B cell (primary cell): Measurements from ENCODE around the gene FBRS. TPM values are rescaled to one million over a fixed set of nuclear protein-coding genes. Genes with fewer than 3 reads are reported as not detected.

Experiments
- ATAC-seq: fragments of 200-7000 bp; cut with Tn5 transposase; one replicate; pipeline ENCODE4 v1.10.0; 2021; ENCODE audit warnings: low read depth, mild to moderate bottlenecking, moderate number of reproducible peaks, moderate library complexity
- CTCF ChIA-PET: fragments of 350-600 bp; sonication (Branson Sonifier 250); formaldehyde crosslinking; loops from one replicate; lab custom pipeline; 2021; ENCODE audit warnings: antibody characterized with exemption, inconsistent platforms; lab: Charles Lee
- POLR2A ChIA-PET: fragments of 350-600 bp; sonication (Branson Sonifier 250); formaldehyde crosslinking; loops from one replicate; lab custom pipeline; 2021; ENCODE audit warnings: antibody characterized with exemption; lab: Charles Lee
- DNase-seq: peaks from one replicate; pipeline ENCODE4 v3.0.0; 2013
- H2AFZ ChIP-seq: 2 replicates; pipeline ENCODE4 v1.6.1; 2012; ENCODE audit warnings: mild to moderate bottlenecking, low read depth, low read length; ENCODE audit not compliant: insufficient read depth, poor library complexity, severe bottlenecking
- H3K27ac ChIP-seq, 2 donors: 1 replicate in 1 of 2; 2 replicates in 1 of 2; pipeline ENCODE4 v1.5.1; 2012 to 2013; ENCODE audit warnings: low read length in 2 of 2, mild to moderate bottlenecking in 2 of 2, moderate library complexity in 1 of 2
- H3K27me3 ChIP-seq, 4 experiments: fragments of 200-600 bp in 1 of 4; sonication (generic) in 1 of 4; replicated peaks in 1 of 4; 1 replicate in 2 of 4; 2 replicates in 2 of 4; pipeline versions ENCODE4 v1.6.1 to v1.7.0; 2013 to 2016; ENCODE audit warnings: low read length in 3 of 4, mild to moderate bottlenecking in 2 of 4, mixed read lengths in 1 of 4, moderate library complexity in 1 of 4; ENCODE audit not compliant: insufficient read depth in 4 of 4, control insufficient read depth in 3 of 4; ENCODE audit errors: control extremely low read depth in 1 of 4
- H3K36me3 ChIP-seq, 2 experiments: replicated peaks in 1 of 2; 1 replicate in 1 of 2; 2 replicates in 1 of 2; pipeline versions ENCODE4 v1.6.1 to v1.7.1; 2013; ENCODE audit warnings: low read length in 1 of 2; ENCODE audit not compliant: insufficient read depth in 2 of 2, control insufficient read depth in 1 of 2; ENCODE audit errors: control extremely low read depth in 1 of 2, extremely low read depth in 1 of 2
- H3K4me1 ChIP-seq, 2 donors: fragments of 200-600 bp in 1 of 2; sonication (generic) in 1 of 2; 1 replicate in 1 of 2; 2 replicates in 1 of 2; pipeline versions ENCODE4 v1.5.1 to v1.6.1; 2013 to 2017; ENCODE audit warnings: low read length in 2 of 2; ENCODE audit not compliant: control insufficient read depth in 2 of 2, insufficient read depth in 2 of 2
- H3K4me2 ChIP-seq: replicated peaks from 2 replicates; pipeline ENCODE3; 2012; ENCODE audit warnings: mild to moderate bottlenecking, low read depth, low read length; ENCODE audit not compliant: poor library complexity, severe bottlenecking
- H3K4me3 ChIP-seq, 5 experiments: fragments of 200-600 bp in 1 of 5; sonication (generic) in 1 of 5; 1 replicate in 3 of 5; 2 replicates in 2 of 5; pipeline versions ENCODE4 v1.5.1 to v1.7.0; 2011 to 2016; ENCODE audit warnings: low read length in 4 of 5, mild to moderate bottlenecking in 4 of 5, low read depth in 2 of 5, control low read depth in 1 of 5, moderate library complexity in 1 of 5; ENCODE audit not compliant: insufficient read depth in 1 of 5; ENCODE audit errors: control extremely low read depth in 1 of 5, extremely low read depth in 1 of 5
- H3K79me2 ChIP-seq: fragments of 200-600 bp; sonication (generic); one replicate; pipeline ENCODE4 v1.6.0; 2016; ENCODE audit warnings: low read length; ENCODE audit not compliant: control insufficient read depth, insufficient read depth
- H3K9ac ChIP-seq: fragments of 200-600 bp; sonication (generic); 2 replicates; pipeline ENCODE4 v1.6.1; 2017; ENCODE audit warnings: mild to moderate bottlenecking, low read length, moderate library complexity
- H3K9me3 ChIP-seq, 3 donors: one replicate each; pipeline versions ENCODE4 v1.6.1 to v1.7.1; 2013; ENCODE audit warnings: low read length in 2 of 3; ENCODE audit not compliant: control insufficient read depth in 2 of 3, insufficient read depth in 1 of 3; ENCODE audit errors: control extremely low read depth in 1 of 3
- H4K20me1 ChIP-seq: 2 replicates; pipeline ENCODE4 v1.6.0; 2012; ENCODE audit warnings: mild to moderate bottlenecking, low read length; ENCODE audit not compliant: insufficient read depth, control insufficient read depth, poor library complexity, severe bottlenecking
- H3K27ac Mint-ChIP-seq: one replicate; pipeline ENCODE4 v1.8.0; 2021; ENCODE audit warnings: mixed read lengths
- H3K27me3 Mint-ChIP-seq: one replicate; pipeline ENCODE4 v1.8.0; 2021; ENCODE audit warnings: mixed read lengths
- H3K4me1 Mint-ChIP-seq: one replicate; pipeline ENCODE4 v1.8.0; 2021; ENCODE audit warnings: mixed read lengths
- H3K4me3 Mint-ChIP-seq: one replicate; pipeline ENCODE4 v1.8.0; 2021; ENCODE audit warnings: mixed read lengths
- H3K9me3 Mint-ChIP-seq: one replicate; pipeline ENCODE4 v1.8.0; 2022; ENCODE audit warnings: mixed read lengths; ENCODE audit not compliant: insufficient read depth
- CTCF ChIP-seq: fragments of 200-600 bp; IDR thresholded peaks from one replicate; pipeline ENCODE4 v1.8.0; 2022; ENCODE audit warnings: antibody characterized with exemption, mild to moderate bottlenecking
- EZH2 ChIP-seq: IDR thresholded peaks from 2 replicates; pipeline ENCODE4 v1.6.1; 2012; ENCODE audit warnings: borderline replicate concordance, low read depth, mild to moderate bottlenecking, moderate library complexity, low read length; ENCODE audit not compliant: insufficient read depth, poor library complexity, severe bottlenecking
- WGBS: methylation state at CpG from one replicate; pipeline ENCODE4 v1.1.5; 2013; ENCODE audit warnings: missing lambda C conversion rate; ENCODE audit not compliant: insufficient coverage; 5-methylcytosine and 5-hydroxymethylcytosine counted together
- intact Hi-C: fragments of 100-400 bp; cut with micrococcal nuclease; formaldehyde crosslinking; loops from one replicate; pipeline ENCODE4 v1.10.0; 2022
- polyA plus RNA-seq: library from polyadenylated mRNA; depleted of rRNA; stranded (reverse); fragments of >200 nt; gene quantifications from 2 replicates; pipeline ENCODE4 v1.2.3, GENCODE V29; 2012
- total RNA-seq, 2 donors: library from RNA; stranded (reverse); fragments of 120-200 nt in 1 of 2; gene quantifications; 1 replicate in 1 of 2; 2 replicates in 1 of 2; pipeline versions ENCODE4 v1.2.3 to v1.2.4, GENCODE V29; 2013 to 2022

FBRS gene
- total and polyA plus RNA-seq, 2 donors (not counting 1 experiment from before 2014, with no cell fraction given) = 68.3 to 194 TPM

- DNase-seq (no peak), ATAC-seq (no peak)
- Histone ChIP-seq H4K20me1 (no peaks in the 10 kb centered on the region), H3K4me3 (no peak overlapping the region), H3K79me2 (no peaks in the 10 kb centered on the region), H3K9ac (no peak overlapping the region), H3K9me3 (peaks cover 0 to 8% (median 0%) of the 10 kb centered on the region in 3 donors), H3K4me2 (no peak overlapping the region), H2AFZ (no peak overlapping the region), H3K27ac (peak overlapping the region in 1 of 2 donors; percentile 76), H3K27me3 (no peaks in the 10 kb centered on the region), H3K4me1 (peaks cover 16 to 33% of the 10 kb centered on the region in 2 donors), H3K36me3 (peaks cover 0 to 46% of the 10 kb centered on the region in 2 experiments)
- TF ChIP-seq EZH2 (no peak), CTCF (no peak)
- Mint-ChIP-seq H3K4me3 (peak overlapping the region; percentile 91), H3K27me3 (no peaks in the 10 kb centered on the region), H3K4me1 (peaks cover 28% of the 10 kb centered on the region), H3K27ac (peak overlapping the region; percentile 86), H3K9me3 (no peaks in the 10 kb centered on the region)
- intact Hi-C loops = no loop called here
- ChIA-PET POLR2A (no interaction called here), CTCF (interaction anchor here (1.2 to 3.6 kb wide), 3 partner anchors 8 to 44 kb away, joined by 3 to 33 read pairs (median 3); partner anchors contain the start of gene FBRS)
- 96% methylated on average over 18 of the region's 18 CpGs for WGBS
These were observed 5.5 kb upstream of the FBRS start for GRCh38 chr16:30652718-30653117.

- TF ChIP-seq CTCF (no peak), EZH2 (no peak)
- Histone ChIP-seq H3K79me2 (peaks cover 3% of the 10 kb centered on the region), H4K20me1 (peaks cover 3% of the 10 kb centered on the region), H3K9me3 (peaks cover 0 to 3% (median 0%) of the 10 kb centered on the region in 3 donors), H3K27me3 (no peaks in the 10 kb centered on the region), H3K27ac (no peak overlapping the region), H3K36me3 (peaks cover 0 to 46% of the 10 kb centered on the region in 2 experiments), H3K4me1 (peaks cover 15 to 28% of the 10 kb centered on the region in 2 donors), H3K9ac (no peak overlapping the region), H3K4me3 (no peak overlapping the region), H3K4me2 (no peak overlapping the region), H2AFZ (no peak overlapping the region)
- POLR2A ChIA-PET = no interaction called here
- intact Hi-C loops = loop anchor here (5.0 kb wide), 3 partner anchors 377 to 683 kb away; partner anchors contain the start of genes HIRIP3, INO80E, STX4 and TAOK2
- peaks cover 28% of the 10 kb centered on the region for H3K4me1 Mint-ChIP-seq
- no peak overlapping the region for H3K27ac Mint-ChIP-seq
- no peaks in the 10 kb centered on the region for H3K27me3 Mint-ChIP-seq
- 100% methylated on average over 16 of the region's 18 CpGs for WGBS
- H3K4me3 Mint-ChIP-seq = no peak overlapping the region
- ATAC-seq (no peak), DNase-seq (no peak)
- CTCF ChIA-PET = no interaction called here
- no peaks in the 10 kb centered on the region for H3K9me3 Mint-ChIP-seq
These were observed 3.4 kb upstream of the FBRS start for GRCh38 chr16:30654856-30655255.
